HG03520 (cell line): ENCODE results near the gene RIMOC1.
A peak's percentile ranks its signal among the peaks of the same experiment; 100 is the strongest.

Experiments used
- ATAC-seq: cut with Tn5 transposase; IDR thresholded peaks from one replicate; pipeline ENCODE4 v1.9.1; 2021; ENCODE audit warnings: mild to moderate bottlenecking, moderate library complexity; ENCODE audit not compliant: unreplicated experiment

RIMOC1 gene, protein sequence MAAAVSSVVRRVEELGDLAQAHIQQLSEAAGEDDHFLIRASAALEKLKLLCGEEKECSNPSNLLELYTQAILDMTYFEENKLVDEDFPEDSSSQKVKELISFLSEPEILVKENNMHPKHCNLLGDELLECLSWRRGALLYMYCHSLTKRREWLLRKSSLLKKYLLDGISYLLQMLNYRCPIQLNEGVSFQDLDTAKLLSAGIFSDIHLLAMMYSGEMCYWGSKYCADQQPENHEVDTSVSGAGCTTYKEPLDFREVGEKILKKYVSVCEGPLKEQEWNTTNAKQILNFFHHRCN

GRCh38 chr5:41903892-41904799 is at the start of gene RIMOC1:
Gene RIMOC1, plus strand, starts transcription at chr5:41904344. Its CDS starts 24 bp downstream, at chr5:41904368.
- ATAC-seq = peak; percentile 98

GRCh38 chr5:41856644-41857491 is 47.3 kb upstream of the RIMOC1 start:
- ATAC-seq = peak; percentile 96

DNA sequence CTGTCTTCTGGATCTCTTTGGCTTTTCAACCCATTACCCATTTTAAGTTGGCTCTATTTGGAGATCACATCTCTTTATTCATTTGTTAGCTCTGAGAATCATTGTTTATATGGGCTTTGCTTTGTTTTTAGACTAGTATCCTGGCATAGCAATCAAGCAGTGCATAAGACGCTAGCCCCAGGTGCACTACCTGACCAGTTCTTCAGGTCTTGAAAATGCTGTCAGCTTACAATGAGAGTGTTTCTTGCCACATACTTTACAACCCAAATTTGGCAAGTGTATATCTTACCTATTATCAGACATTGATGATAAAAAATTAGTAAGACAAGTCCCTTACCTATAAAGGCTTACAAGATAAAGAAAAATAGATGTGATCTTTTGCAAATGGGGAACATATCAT is 46.2 kb upstream of the RIMOC1 start:
- ATAC-seq = no peak

- ATAC-seq = no peak
Observed at GRCh38 chr5:41858890-41859289, 45.3 kb upstream of the RIMOC1 start.

DNA sequence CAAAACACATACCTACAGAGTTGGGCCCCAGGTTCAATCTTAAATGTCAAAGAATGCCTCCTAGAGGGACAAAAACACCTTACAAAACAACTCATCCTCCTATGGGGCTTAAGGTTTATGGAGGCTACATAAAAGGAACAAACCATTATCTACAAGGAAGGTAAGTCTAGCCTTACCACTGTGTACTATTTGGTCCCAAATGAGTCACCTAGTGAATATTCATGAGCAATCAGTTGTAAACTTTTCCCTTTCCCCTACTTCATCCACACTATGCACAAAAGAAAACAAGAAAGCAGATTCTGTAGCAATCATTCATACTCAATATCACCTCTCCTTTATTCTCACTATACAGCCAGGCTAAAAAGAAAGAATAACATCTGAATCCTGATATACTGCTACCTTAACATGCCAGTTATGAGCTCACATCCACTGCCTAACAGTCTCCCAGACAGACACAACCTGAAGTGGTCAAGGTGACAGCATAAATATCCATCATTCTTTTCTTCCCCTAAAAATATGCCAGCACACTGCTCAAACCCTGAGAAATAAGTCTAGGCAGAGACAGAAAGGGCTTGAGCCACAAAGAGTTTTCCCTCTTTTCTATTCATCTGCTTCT is 40.2 kb upstream of the RIMOC1 start:
- peak; percentile 49 for ATAC-seq

GRCh38 chr5:41869151-41869723 is 34.9 kb upstream of the RIMOC1 start:
- ATAC-seq = no peak

DNA sequence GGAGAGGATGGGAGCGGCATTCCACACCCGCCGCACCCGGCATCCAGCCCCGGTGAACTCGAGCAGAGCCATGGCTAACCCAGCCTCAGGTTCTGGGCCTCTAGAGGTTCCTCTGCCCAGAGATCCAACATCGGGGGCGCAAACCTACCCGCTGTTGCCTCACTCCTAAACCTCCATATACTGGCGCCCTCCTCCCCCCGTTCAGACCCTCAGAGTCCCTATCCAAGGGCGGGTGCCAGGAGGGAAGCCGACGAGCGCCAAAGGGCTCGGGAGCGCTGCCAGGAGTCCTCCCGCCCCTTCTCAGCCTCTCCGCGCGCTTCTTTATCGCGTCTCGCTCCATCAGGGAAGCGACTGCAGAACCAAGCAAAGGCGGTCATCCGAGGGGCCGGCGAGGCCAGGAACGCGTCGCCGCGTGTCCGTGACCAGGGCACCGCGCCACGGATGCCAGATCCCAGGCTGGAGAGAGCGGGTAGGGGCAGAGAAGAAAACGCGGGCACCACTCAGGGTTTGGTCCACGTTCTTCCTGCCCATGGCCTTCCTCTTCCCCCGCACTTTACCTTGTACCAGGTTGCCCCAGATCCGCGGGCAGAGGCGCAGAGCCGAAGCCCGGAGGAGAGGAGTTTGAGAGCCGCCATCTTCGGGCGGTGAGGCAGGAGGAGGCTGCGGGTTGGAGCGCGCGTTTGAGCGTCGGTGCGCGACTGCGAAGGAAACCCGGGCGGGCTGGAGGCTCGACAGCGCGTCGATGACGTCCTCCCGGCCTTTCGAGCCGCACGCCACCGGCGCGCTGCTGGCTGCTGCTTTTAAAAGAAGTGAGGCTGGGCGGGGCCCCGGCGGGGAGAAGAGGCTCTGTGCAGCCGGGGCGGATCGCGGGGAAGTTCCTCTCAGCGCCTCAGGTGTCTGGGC is 34.2 kb upstream of the RIMOC1 start, which contains the start of gene OXCT1:
Gene OXCT1 (minus strand): TSS at position 702 of the 903 bp plus-strand sequence. CDS start 67 bp downstream, at position 635.
- ATAC-seq = peak; percentile 95

GRCh38 chr5:41870627-41871048 is 33.5 kb upstream of the RIMOC1 start:
- ATAC-seq = no peak

- no peak for ATAC-seq
Observed at GRCh38 chr5:41871852-41872251, 32.3 kb upstream of the RIMOC1 start.

DNA sequence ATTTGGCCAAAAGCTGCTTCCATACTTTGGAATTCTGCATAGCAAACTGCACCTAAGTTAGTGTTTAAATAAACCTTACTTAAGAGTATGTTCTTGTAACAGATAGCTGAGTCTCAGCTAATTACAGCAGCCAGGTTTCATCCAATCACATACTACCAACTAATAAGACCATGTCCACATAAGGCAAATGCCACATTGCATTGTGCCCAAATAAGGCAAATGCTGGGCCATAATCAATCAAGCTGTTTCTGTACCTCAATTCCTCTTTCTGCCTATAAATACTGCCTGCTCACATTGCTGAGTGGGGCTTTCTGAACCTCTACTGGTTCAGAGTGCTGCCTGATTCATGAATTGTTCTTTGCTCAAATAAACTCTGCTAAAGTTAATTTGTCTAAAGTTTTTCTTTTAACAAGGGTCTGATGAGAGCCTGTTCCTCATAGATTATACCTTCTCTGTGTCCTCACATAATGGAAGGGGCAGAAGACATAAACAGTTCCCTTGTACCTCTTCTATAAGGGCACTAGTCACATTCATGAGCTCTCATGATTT is 29.6 kb upstream of the RIMOC1 start:
- ATAC-seq = no peak

DNA sequence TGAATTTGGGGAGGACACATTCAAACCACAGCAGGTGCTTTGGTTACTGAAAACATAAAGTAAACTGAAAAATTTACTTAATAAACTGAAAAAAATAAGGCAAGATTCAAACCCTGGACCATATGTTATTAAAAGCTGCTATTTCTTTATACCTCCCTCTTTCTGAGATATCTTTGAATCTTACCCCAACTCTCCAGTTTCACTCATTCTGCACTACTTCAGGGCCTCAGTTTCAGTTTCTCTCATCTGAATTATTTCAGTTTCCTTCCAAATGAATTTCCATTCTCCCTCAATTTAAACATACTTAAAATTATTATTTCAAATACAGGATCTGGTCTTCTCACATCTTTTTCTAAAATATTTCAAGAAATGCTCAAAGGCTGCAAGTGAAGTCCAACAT is 29.0 kb upstream of the RIMOC1 start:
- ATAC-seq = no peak

DNA sequence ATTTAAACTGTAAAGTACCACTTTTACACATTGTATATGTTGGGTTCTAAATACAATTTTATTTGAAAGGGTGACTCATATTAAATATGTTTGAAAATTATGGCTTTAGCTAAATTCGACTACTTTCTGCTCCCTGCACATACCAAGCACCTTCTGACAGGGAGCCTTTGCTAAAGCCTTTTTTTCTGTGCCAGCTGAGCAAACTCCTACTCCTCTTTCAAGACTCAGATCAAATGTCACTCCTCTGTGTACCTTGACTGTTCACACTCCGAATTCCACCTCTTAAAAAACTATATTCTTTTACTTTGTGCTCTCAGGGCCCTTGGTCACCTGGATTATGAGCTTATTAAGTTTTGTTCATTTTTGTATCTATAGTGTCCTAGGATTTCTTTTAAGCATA is 27.5 kb upstream of the RIMOC1 start:
- ATAC-seq = no peak

DNA sequence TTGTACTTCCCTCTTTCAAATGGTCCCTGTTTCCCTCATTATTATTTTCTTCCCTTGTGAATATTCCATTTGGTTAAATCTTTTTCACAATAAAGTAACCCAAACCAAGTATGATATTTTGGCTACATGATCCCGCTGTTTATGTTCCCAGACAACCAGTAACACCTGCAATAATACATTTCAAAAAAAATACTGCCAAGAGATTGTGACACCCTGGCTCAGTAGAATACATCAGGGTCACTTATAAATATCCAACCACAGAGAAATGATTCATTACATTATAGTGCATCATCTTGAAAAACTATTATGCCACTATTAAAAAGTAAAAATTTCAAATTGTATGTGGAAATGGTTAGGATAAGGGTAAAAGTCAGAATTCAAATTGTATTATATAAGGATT is 26.7 kb upstream of the RIMOC1 start:
- ATAC-seq = no peak

DNA sequence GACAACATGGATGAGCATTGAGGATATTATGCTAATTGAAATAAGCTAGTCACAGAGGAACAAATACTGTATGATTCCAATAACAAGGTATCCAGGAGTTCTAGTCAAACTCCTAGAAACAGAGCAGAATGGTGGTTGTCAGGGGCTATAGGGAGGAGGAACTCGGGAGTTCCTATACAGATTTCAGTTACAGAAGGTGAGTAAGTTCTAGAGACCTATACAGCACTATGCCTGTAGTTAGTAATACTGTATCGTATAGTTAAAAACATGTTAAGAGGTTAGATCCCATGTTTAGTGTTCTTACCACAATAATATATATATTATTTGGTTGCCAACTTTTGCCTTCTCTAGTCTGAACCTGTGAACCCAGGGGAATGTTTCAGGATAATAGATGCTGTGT is 26.0 kb upstream of the RIMOC1 start:
- ATAC-seq = no peak

GRCh38 chr5:41878643-41879478 is 25.3 kb upstream of the RIMOC1 start:
- ATAC-seq = no peak

DNA sequence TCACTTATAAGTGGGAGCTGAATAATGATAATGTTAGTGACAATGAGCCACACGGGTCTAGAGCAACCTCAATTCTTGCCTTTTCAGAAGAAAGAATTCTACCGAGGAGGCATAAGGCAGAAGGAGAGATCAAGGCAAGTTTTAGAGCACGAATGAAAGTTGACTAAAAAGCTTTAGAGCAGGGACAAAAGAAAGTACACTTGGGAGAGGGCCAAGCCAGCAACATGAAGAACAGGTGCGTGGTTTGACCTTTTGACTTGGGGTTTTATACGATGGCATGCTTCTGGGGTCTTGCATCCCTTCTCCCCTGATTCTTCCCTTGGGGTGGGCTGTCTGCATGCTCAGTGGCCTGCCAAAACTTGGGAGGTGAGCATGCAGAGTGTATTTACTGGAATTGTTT is 21.4 kb upstream of the RIMOC1 start:
- no peak for ATAC-seq

GRCh38 chr5:41883243-41883642 is 20.9 kb upstream of the RIMOC1 start:
- no peak for ATAC-seq

GRCh38 chr5:41883936-41884335 is 20.2 kb upstream of the RIMOC1 start:
- no peak for ATAC-seq
